Osteocyte (in vitro differentiated cells): ENCODE measurements around the gene KIF11. TPM values are rescaled to one million over a fixed set of nuclear protein-coding genes. Genes with fewer than 3 reads are reported as not detected.

Source experiments
- DNase-seq: peaks from one replicate; pipeline ENCODE4 v3.0.0; 2021; ENCODE audit warnings: mixed read lengths; ENCODE audit not compliant: unreplicated experiment; ENCODE audit errors: extremely low spot score
- H3K27ac Mint-ChIP-seq: one replicate; pipeline ENCODE4 v1.8.0; 2021; ENCODE audit warnings: mild to moderate bottlenecking, mixed read lengths; ENCODE audit not compliant: unreplicated experiment
- H3K27me3 Mint-ChIP-seq: one replicate; pipeline ENCODE4 v1.8.0; 2021; ENCODE audit warnings: mixed read lengths; ENCODE audit not compliant: unreplicated experiment
- H3K36me3 Mint-ChIP-seq: one replicate; pipeline ENCODE4 v1.8.0; 2021; ENCODE audit warnings: mixed read lengths; ENCODE audit not compliant: unreplicated experiment
- H3K4me1 Mint-ChIP-seq: one replicate; pipeline ENCODE4 v1.8.0; 2021; ENCODE audit warnings: mixed read lengths; ENCODE audit not compliant: unreplicated experiment
- H3K4me3 Mint-ChIP-seq: one replicate; pipeline ENCODE4 v1.8.0; 2021; ENCODE audit warnings: mild to moderate bottlenecking, moderate library complexity, mixed read lengths; ENCODE audit not compliant: unreplicated experiment
- H3K9me3 Mint-ChIP-seq: one replicate; pipeline ENCODE4 v1.8.0; 2021; ENCODE audit warnings: mixed read lengths; ENCODE audit not compliant: unreplicated experiment
- CTCF ChIP-seq: fragments of 200-600 bp; sonication (generic); IDR thresholded peaks from 2 replicates; pipeline ENCODE4 v1.5.0; 2021; ENCODE audit warnings: antibody characterized with exemption, mild to moderate bottlenecking, moderate library complexity
- total RNA-seq: library from RNA; stranded (reverse); gene quantifications from 2 replicates; pipeline ENCODE4 v1.2.1, GENCODE V29; 2021

Gene KIF11
- total RNA-seq, 1 donor from 2014 or later = 9.0 TPM

- Mint-ChIP-seq H3K4me1 (no peaks in the 10 kb centered on the region), H3K4me3 (no peak overlapping the region), H3K36me3 (peaks cover 42% of the 10 kb centered on the region), H3K9me3 (peaks cover 10% of the 10 kb centered on the region), H3K27me3 (no peaks in the 10 kb centered on the region), H3K27ac (no peak overlapping the region)
- DNase-seq = no peak
- TF ChIP-seq CTCF = peak; percentile 21
Observed at GRCh38 chr10:92552310-92552709, 40.6 kb upstream of the KIF11 start.

GRCh38 chr10:92553959-92554358 lies 39.0 kb upstream of the KIF11 start:
- Mint-ChIP-seq H3K36me3 (peaks cover 52% of the 10 kb centered on the region), H3K27ac (no peak overlapping the region), H3K4me1 (no peaks in the 10 kb centered on the region), H3K27me3 (no peaks in the 10 kb centered on the region), H3K9me3 (peaks cover 12% of the 10 kb centered on the region), H3K4me3 (no peak overlapping the region)
- no peak for TF ChIP-seq CTCF
- no peak for DNase-seq

GRCh38 chr10:92559046-92559445 lies 33.9 kb upstream of the KIF11 start:
- DNase-seq = no peak
- H3K4me3 Mint-ChIP-seq = no peak overlapping the region
- peaks cover 48% of the 10 kb centered on the region for H3K36me3 Mint-ChIP-seq
- TF ChIP-seq CTCF = no peak
- no peaks in the 10 kb centered on the region for H3K27me3 Mint-ChIP-seq
- H3K27ac Mint-ChIP-seq = no peak overlapping the region
- peaks cover 5% of the 10 kb centered on the region for H3K4me1 Mint-ChIP-seq
- H3K9me3 Mint-ChIP-seq = peaks cover 9% of the 10 kb centered on the region

GRCh38 chr10:92562424-92562823 lies 30.5 kb upstream of the KIF11 start:
- no peak for DNase-seq

GRCh38 chr10:92567952-92568600 lies 24.9 kb upstream of the KIF11 start:
- peaks cover 21% of the 10 kb centered on the region for H3K4me1 Mint-ChIP-seq
- no peaks in the 10 kb centered on the region for H3K9me3 Mint-ChIP-seq
- peaks cover 13% of the 10 kb centered on the region for H3K36me3 Mint-ChIP-seq
- no peaks in the 10 kb centered on the region for H3K27me3 Mint-ChIP-seq
- no peak overlapping the region for H3K27ac Mint-ChIP-seq
- no peak for DNase-seq
- no peak overlapping the region for H3K4me3 Mint-ChIP-seq
- TF ChIP-seq CTCF = no peak

More at GRCh38 chr10:92562424-92562823, 30.5 kb upstream of the KIF11 start:
- Mint-ChIP-seq H3K4me1 (peaks cover 6% of the 10 kb centered on the region), H3K27me3 (no peaks in the 10 kb centered on the region), H3K27ac (peak overlapping the region; percentile 23), H3K9me3 (peaks cover 8% of the 10 kb centered on the region), H3K4me3 (no peak overlapping the region), H3K36me3 (peaks cover 35% of the 10 kb centered on the region)
- no peak for TF ChIP-seq CTCF
